Posterior cingulate gyrus (tissue), 11 donors: ENCODE results near the gene ZBTB7C.

Experiments
- DNase-seq, 10 donors: peaks; one replicate each; pipeline versions ENCODE4 v3.0.0 to v3.0.0-alpha.2; 2020 to 2021; ENCODE audit warnings: mixed read lengths in 3 of 10
- intact Hi-C: fragments of 100-400 bp; cut with DNase I; formaldehyde crosslinking; loops from one replicate; pipeline ENCODE4 v1.15.1; 2023

The ZBTB7C gene

GRCh38 chr18:48182779-48183178 lies 226.4 kb downstream of the ZBTB7C start:
- no peak for DNase-seq
- intact Hi-C loops, result no loop called here

- intact Hi-C loops, result no loop called here
Observed at GRCh38 chr18:48181857-48182256, 227.3 kb downstream of the ZBTB7C start.

GRCh38 chr18:48181087-48181823 lies 227.9 kb downstream of the ZBTB7C start:
- intact Hi-C loops, result no loop called here
- DNase-seq, result no peak

More at GRCh38 chr18:48181857-48182256, 227.3 kb downstream of the ZBTB7C start:
- DNase-seq, result no peak

GRCh38 chr18:48179666-48180065 lies 229.5 kb downstream of the ZBTB7C start:
- DNase-seq, result no peak
- intact Hi-C loops, result no loop called here

- no peak for DNase-seq
- intact Hi-C loops, result no loop called here
Observed at GRCh38 chr18:48179001-48179400, 230.2 kb downstream of the ZBTB7C start.

GRCh38 chr18:48176909-48177308 lies 232.3 kb downstream of the ZBTB7C start:
- DNase-seq, result no peak
- intact Hi-C loops, result no loop called here

- intact Hi-C loops, result no loop called here
- no peak for DNase-seq
Observed at GRCh38 chr18:48173557-48173956, 235.6 kb downstream of the ZBTB7C start.

- DNase-seq, result no peak
- intact Hi-C loops, result no loop called here
Observed at GRCh38 chr18:48172226-48173006, 236.8 kb downstream of the ZBTB7C start.

- intact Hi-C loops, result no loop called here
- no peak for DNase-seq
Observed at GRCh38 chr18:48171490-48172188, 237.5 kb downstream of the ZBTB7C start.

GRCh38 chr18:48170651-48171050 lies 238.5 kb downstream of the ZBTB7C start:
- no peak for DNase-seq
- intact Hi-C loops, result no loop called here

- no peak for DNase-seq
- intact Hi-C loops, result no loop called here
Observed at GRCh38 chr18:48168861-48169260, 240.3 kb downstream of the ZBTB7C start.

GRCh38 chr18:48167897-48168253 lies 241.3 kb downstream of the ZBTB7C start:
- DNase-seq, result no peak
- intact Hi-C loops, result no loop called here

- no peak for DNase-seq
- intact Hi-C loops, result no loop called here
Observed at GRCh38 chr18:48166336-48166875, 242.8 kb downstream of the ZBTB7C start.

GRCh38 chr18:48165111-48165866 lies 243.9 kb downstream of the ZBTB7C start:
- no peak for DNase-seq
- intact Hi-C loops, result no loop called here

GRCh38 chr18:48164701-48165100 lies 244.5 kb downstream of the ZBTB7C start:
- intact Hi-C loops, result no loop called here
- DNase-seq, result no peak

- intact Hi-C loops, result no loop called here
- DNase-seq, result no peak
Observed at GRCh38 chr18:48164116-48164515, 245.1 kb downstream of the ZBTB7C start.

GRCh38 chr18:48163738-48164115 lies 245.5 kb downstream of the ZBTB7C start:
- intact Hi-C loops, result no loop called here
- DNase-seq, result no peak

GRCh38 chr18:48162956-48163737 lies 246.0 kb downstream of the ZBTB7C start:
- no peak for DNase-seq
- intact Hi-C loops, result no loop called here

- intact Hi-C loops, result no loop called here
- peak in 3 of 10 donors; percentile 18 to 87 (median 23) for DNase-seq
Observed at GRCh38 chr18:48161911-48162698, 247.1 kb downstream of the ZBTB7C start.
